ENCODE results near the gene MNT. TPM values are rescaled to one million over a fixed set of nuclear protein-coding genes. Genes with fewer than 3 reads are reported as not detected.

The MNT gene
- total RNA-seq, 1 donor from 2014 or later, result 10.4 TPM

GRCh38 chr17:2418572-2418971 is 17.7 kb upstream of the MNT start:
- no peak for DNase-seq
- intact Hi-C loops (cut with micrococcal nuclease), result no loop called here
- peak; percentile 63 for ATAC-seq

- DNase-seq (peak; percentile 92), ATAC-seq (peak; percentile 74)
- intact Hi-C loops (cut with micrococcal nuclease), result loop anchor here (2.0 kb wide), 1 partner anchor 33 kb away; no protein-coding TSS in a partner anchor
These were observed 15.3 kb upstream of the MNT start for GRCh38 chr17:2416010-2416734.

- DNase-seq (no peak), ATAC-seq (no peak)
- intact Hi-C loops (cut with micrococcal nuclease), result no loop called here
These were observed 14.2 kb upstream of the MNT start for GRCh38 chr17:2415081-2415480.

DNA sequence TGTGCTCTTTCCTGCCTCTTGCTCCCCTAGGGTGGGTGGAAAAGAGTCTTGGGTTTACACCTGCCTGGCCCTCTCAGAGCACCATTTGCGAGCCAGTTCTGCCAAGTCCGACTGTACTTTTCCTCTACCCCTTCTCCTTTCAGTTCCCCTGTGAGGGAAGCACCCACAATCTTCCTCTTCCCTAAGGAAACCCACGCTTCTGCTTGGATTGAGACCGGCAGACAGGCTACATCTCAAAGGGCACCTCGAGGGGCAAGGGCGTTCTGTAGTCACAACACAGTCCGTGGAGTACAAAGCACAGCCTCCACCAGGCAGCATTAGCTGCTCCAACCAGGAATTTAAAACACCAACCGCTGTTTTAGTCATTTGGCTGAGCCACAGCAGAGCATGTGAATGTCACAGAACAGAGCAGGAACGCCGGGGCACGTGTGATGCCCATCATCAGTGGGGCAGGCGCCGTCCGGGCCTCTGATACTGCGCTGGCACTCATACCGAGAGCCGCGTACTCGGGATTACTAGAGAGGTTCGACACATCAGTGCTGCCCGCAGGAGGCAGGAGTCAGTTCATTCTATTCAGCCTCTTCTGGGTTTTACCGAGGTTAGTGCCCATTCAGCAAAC is 13.7 kb upstream of the MNT start:
- intact Hi-C loops (cut with micrococcal nuclease), result no loop called here
- DNase-seq (no peak), ATAC-seq (no peak)

GRCh38 chr17:2412561-2413021 is 11.7 kb upstream of the MNT start:
- ATAC-seq (peak; percentile 56), DNase-seq (peak; percentile 37)
- intact Hi-C loops (cut with micrococcal nuclease), result no loop called here

DNA sequence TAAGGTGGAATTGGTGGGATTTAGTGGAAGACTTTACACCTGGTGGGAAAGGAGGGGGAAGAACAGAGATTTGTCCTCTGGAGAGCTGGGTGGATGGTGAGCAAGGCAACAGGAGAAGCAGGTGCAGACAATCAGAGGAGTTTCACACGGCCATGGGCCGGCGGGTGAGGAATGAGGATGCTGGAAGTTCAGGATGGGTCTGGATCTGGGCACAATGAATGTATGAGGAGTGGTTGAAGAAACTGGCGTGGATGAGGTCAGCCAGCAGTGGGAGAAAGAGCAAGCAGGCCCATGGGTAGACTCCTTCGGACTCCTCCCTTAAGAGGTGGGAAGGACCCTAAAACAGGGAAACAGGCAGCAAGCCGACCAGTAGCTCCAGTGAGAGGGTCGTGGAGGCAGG is 10.1 kb upstream of the MNT start:
- DNase-seq (no peak), ATAC-seq (no peak)
- intact Hi-C loops (cut with micrococcal nuclease), result no loop called here

DNA sequence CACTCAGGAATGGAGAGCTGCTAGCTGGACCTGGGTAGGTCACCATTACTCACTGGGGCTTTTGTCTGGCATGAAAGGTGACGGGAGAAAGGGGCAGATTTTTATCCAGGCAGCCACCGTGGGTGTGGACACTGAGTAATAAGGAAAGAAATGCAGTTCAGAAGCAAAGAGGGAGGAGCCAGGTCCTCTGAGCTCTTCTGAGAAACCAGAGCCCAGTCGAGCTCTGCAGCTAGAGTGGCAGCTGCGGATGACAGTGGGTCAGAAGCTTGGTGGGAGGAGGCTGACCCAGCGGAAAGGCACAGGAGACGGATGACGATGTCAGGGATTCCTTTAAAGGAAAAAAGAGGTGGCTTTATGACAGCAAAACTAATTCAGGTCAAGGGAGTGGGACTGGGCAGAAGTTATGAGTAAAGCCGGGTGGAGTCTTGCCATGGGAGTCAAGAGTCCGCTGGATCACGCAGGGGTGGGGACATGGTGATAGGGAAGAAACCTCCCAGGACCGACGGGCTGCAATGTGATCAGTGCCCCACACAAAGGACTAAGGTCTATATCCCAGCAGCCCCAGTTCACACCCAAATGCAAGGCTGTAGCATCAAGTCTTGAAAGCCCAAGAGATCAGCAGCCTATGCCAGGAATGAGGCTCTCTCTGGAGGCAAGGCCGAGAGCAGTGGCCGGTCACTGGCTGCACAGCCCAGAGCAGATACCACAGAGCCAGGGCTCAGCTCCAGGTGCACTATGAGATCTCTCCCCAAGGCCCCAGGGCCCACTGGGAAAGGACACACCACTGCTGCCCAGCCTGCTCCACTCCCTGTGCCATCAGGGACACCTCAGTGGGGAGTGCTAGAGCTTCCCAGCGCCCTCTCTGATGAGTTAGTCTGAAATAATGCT is 6.3 kb upstream of the MNT start:
- peak; percentile 62 for ATAC-seq
- intact Hi-C loops (cut with micrococcal nuclease), result no loop called here
- DNase-seq, result no peak

DNA sequence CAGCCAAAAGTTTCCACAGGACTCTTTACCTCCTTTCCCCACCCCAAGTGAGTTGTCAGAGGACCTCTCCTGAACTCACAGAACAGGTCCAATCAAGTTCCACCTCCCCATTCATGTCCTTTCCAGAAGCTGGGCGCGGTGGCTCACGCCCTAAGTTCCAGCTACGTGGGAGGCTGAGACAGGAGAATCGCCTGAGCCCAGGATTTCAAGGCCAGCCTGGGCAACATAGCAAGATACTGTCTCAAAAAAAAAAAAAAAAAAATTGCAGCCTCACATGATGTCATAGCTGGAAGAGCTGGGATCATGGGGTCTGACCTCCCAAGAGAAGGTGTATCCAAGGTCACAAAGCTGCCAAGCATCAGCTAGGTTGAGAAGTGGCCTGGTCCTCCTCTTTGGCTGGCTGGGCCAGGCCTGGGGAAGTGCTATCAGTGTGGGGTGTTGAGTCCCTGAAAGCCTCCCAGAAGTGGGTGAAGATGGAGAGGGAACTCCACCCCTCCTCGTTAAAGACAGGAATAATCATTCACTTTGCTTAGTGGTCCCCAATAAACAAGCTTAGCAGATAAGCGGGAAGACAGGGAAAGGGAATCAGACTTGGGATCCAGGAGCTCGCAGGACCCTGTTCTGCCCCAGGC is 5.5 kb upstream of the MNT start:
- DNase-seq (no peak), ATAC-seq (no peak)

DNA sequence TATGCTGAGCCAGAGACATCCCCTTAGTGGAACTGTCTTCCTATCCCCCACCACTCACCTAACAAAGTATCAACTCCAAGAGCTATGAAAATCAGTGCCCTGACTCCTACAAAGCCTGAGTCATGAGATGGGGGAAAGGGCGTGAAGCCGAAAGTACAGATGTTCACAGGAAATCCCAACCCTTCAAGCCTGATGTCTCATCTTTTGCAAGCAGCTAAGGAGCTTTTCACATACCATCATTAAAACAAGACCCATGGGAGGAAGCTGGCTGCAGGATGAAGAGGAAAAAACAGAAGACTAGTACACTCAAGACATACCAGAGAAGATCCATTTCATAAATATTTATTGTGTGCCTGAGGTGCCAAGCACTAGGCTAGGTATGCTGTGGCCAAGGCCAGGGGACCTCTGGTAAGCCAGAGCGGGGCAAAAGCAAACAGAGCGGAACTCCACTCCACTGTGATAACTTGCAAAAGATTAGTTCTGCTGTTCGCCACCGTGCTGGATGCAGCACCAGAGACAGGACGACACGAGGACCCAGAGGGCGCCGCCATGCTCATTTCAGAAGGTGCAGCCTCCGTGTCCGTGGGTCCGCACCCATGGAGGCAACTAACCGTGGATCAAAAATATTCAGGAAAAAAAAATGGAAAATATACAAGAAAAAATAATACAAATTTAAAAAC is 4.5 kb upstream of the MNT start:
- no peak for ATAC-seq
- DNase-seq, result no peak
- intact Hi-C loops (cut with micrococcal nuclease), result no loop called here

More for the DNA sequence above, 5.5 kb upstream of the MNT start:
- intact Hi-C loops (cut with micrococcal nuclease), result no loop called here

DNA sequence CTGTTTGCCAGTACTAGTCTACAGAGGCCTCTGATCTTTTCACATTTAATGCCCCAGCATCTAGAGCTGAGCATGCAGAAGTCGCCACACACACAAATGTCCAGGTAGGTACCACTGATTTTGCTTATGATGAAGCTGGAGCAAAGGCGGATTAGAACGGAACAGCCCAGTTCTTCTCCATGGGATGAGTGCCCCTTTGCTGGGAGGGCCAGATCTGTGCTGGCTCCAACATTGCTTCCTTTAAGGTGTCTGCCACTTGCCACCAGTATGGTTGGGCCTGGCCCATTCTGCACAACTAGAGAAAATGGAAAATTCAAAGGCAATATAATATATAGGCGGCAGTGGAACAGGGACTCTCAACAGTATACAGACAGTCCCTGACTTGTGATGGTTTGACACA is 2.2 kb upstream of the MNT start:
- DNase-seq (no peak), ATAC-seq (no peak)
- intact Hi-C loops (cut with micrococcal nuclease), result no loop called here

DNA sequence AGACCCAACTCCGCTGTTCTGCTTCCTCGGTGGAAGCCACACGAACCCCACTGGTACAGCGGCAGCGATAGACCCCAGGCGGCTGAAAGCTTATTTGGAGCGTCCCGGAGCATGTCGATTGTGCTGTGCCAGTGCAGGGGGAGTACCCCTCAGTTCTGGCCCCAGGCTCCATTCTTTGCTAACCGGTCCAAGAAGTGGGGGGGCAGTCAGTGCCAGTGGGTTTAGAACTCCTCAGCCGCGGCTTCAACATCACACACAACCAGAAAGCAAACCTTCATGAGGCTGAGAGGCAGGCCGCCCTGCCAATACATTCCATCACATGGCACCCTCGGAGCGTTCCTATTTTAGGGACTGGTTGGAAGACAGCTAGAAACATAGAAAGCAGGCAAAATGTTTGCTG is 1.7 kb upstream of the MNT start:
- DNase-seq, result no peak
- no peak for ATAC-seq
- intact Hi-C loops (cut with micrococcal nuclease), result no loop called here

DNA sequence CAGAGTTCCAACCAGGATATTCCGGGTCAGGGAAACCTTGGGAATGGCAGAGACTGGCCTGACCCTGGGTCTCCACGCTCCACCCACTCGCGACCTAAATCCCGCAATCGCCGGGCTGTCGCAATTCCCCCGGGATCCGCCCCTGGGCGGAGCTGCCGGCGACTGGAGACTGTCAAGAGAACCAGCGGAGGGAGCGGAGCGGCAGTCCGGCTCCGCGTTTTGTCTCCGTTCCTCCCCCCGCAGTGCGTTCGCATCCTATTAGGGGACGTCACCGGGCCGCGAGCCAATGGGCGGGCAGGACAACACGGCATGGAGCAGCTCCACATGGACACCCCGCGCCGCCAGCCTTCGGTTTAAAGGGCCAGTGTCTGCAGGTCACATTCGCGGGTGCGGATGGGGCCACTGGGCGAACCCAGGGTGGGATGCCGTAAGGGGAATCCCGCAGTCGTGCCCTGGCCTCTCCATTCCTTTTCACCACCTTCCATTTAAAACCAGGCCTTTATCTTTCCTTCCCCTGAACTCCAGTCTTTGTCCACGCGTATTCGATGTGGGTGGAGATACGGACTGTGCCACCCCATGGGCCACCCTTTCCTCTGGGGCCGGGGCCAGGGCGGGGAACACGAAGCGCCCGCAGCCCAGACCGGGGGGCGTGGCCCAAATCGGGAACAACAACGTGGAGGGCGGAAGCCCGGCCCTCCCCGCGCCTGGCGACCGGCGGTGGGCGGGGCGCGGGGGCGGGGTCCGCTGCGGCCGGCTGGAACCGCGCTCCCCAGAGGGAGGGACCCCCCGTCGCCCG is 764 bp upstream of the MNT start:
- DNase-seq (peak; percentile 100), ATAC-seq (peak; percentile 61)
- intact Hi-C loops (cut with micrococcal nuclease), result no loop called here

GRCh38 chr17:2400474-2400866 is 390 bp downstream of the MNT start:
- ATAC-seq, result no peak
- intact Hi-C loops (cut with micrococcal nuclease), result no loop called here
- DNase-seq, result peak; percentile 67

DNA sequence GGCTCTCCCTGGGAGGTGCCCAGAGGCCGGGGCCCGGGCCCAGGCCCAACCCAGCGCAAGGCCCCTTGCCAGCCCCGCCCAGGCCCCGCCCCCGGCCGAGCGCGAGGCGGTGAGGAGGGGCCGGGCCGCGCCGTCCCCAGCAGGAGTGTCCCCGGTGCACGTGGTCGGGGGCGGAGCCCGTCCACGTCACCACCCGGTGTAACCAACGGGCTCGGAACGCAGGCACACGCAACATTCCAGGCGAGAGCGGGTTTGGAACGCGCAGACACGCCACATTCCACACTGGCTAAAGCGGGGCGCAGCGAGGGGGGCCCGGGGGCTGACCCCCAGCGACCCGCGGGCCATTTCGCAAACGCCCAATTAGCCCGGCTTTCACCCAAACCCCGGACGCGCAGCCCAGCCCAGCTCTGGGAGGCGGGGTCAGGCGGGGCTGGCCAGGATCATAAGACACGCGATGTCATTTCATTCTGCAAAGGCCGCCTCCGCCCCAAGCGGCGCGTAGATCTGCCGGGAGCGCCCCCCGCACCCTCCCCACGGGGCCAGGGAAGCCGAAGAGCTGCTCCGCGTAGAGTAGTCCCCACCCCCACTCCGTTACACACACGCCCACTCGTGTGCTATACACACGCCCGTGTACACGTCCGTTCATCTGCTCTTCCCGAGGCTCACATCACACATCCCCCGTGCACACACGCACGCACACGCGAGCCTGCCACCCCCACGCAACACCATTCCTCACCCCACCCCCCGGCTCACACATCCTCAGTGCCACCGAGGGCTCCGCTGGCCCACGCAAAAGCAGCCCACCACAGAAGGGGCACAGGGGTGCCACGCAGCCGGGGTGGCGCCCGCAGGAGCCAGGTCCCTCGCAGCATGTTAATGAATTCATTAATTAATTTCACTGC is 1.0 kb downstream of the MNT start:
- DNase-seq (peak; percentile 98), ATAC-seq (peak; percentile 68)
- intact Hi-C loops (cut with micrococcal nuclease), result no loop called here

GRCh38 chr17:2398655-2399571 is 1.9 kb downstream of the MNT start:
- ATAC-seq (peak; percentile 4), DNase-seq (peak; percentile 73)
- intact Hi-C loops (cut with micrococcal nuclease), result no loop called here

- ATAC-seq, result no peak
- no peak for DNase-seq
- intact Hi-C loops (cut with micrococcal nuclease), result no loop called here
These were observed 2.7 kb downstream of the MNT start for GRCh38 chr17:2398182-2398581.

Data from left ventricle myocardium superior (tissue), 1 donor.